Measurements from ENCODE around the gene SHISA7. TPM values are rescaled to one million over a fixed set of nuclear protein-coding genes. Genes with fewer than 3 reads are reported as not detected.
A peak's percentile ranks its signal among the peaks of the same experiment; 100 is the strongest.
"Not testable (repeated sequence)": the region's sequence is repeated elsewhere in the genome, so short reads cannot be mapped to it uniquely, and the experiment has no call there.

SHISA7 gene
- total RNA-seq, 1 experiment from 2014 or later, result not detected

DNA sequence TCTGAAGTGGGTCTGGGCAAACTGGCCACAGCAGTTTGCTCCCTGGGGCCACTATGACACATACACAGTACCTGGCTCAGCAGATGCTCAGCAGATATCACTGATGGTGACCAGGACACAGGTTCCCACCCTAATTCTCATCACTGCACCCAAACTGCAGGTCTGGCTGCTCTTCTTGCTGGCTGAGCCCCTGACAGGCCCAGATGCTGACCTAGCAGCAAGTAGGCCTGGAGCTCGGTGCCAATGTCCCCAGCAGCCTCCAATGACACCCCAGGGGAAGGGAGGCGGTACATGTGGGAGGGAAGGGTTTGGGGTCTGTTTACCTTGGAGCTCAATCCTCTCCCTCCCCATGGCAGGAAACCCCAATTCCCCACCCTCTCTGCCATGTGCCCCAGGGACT, 40.6 kb downstream of the SHISA7 start:
- Histone ChIP-seq H3K4me1 (ENCODE audit: low read length) (peaks cover 22% of the 10 kb centered on the region), H3K4me3 (ENCODE audit: low read length) (no peak overlapping the region), H3K27me3 (ENCODE audit: low read length) (no peaks in the 10 kb centered on the region), H3K9me3 (ENCODE audit: low read length) (no peaks in the 10 kb centered on the region), H3K9me2 (replicated peaks; ENCODE audit: insufficient read depth, low read length) (no peaks in the 10 kb centered on the region), H3K4me2 (ENCODE audit: low read depth, low read length, poor library complexity, severe bottlenecking) (no peak overlapping the region), H3K36me3 (ENCODE audit: insufficient read depth, low read length) (peaks cover 49% of the 10 kb centered on the region), H3K27ac (ENCODE audit: low read length) (no peak overlapping the region), H3K9ac (ENCODE audit: low read length) (no peak overlapping the region), H4K20me1 (ENCODE audit: insufficient read depth, low read depth, low read length) (peaks cover 55% of the 10 kb centered on the region), H3K79me2 (ENCODE audit: low read length) (peaks cover 21% of the 10 kb centered on the region), H2AFZ (ENCODE audit: low read length) (no peak overlapping the region)
- no peak for DNase-seq

DNA sequence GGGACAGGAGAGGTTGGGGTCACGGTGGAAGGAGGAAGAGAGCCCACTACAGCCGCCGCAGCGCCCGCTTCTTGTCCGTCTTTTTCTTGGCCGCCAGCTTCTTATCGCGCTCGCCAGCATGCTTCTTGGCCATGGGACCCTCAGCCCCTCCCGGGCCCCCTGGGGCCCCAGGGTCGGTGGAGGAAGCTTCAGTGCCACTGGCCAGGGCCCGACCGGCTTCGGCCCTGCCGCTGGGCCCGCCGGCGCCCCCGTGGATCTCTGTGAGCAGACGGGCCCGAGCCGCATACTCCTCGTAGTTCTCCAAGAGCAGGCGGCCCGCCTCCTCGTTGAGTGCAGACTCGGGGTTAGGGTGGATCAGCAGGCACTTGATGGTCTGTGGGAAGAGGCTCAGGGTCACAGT, 41.7 kb downstream of the SHISA7 start:
- H2AFZ ChIP-seq (ENCODE audit: low read length); H3K9ac ChIP-seq (ENCODE audit: low read length); H3K4me2 ChIP-seq (ENCODE audit: low read depth, low read length, poor library complexity, severe bottlenecking); DNase-seq; H3K27me3 ChIP-seq (ENCODE audit: low read length); H3K9me2 ChIP-seq (replicated peaks; ENCODE audit: insufficient read depth, low read length); H3K4me3 ChIP-seq (ENCODE audit: low read length); H3K9me3 ChIP-seq (ENCODE audit: low read length); H3K27ac ChIP-seq (ENCODE audit: low read length): not testable (repeated sequence)
- Histone ChIP-seq H4K20me1 (ENCODE audit: insufficient read depth, low read depth, low read length) (peaks cover 46% of the 10 kb centered on the region), H3K36me3 (ENCODE audit: insufficient read depth, low read length) (peaks cover 40% of the 10 kb centered on the region), H3K4me1 (ENCODE audit: low read length) (peaks cover 16% of the 10 kb centered on the region), H3K79me2 (ENCODE audit: low read length) (peaks cover 11% of the 10 kb centered on the region)

- H3K9me2 ChIP-seq (replicated peaks; ENCODE audit: insufficient read depth, low read length), result no peaks in the 10 kb centered on the region
- no peak overlapping the region for H2AFZ ChIP-seq (ENCODE audit: low read length)
- peak; percentile 70 for DNase-seq
- H3K9me3 ChIP-seq (ENCODE audit: low read length), result no peaks in the 10 kb centered on the region
- peaks cover 7% of the 10 kb centered on the region for H3K4me1 ChIP-seq (ENCODE audit: low read length)
- H3K9ac ChIP-seq (ENCODE audit: low read length), result no peak overlapping the region
- H3K4me3 ChIP-seq (ENCODE audit: low read length), result no peak overlapping the region
- no peak overlapping the region for H3K4me2 ChIP-seq (ENCODE audit: low read depth, low read length, poor library complexity, severe bottlenecking)
- H3K27ac ChIP-seq (ENCODE audit: low read length), result no peak overlapping the region
- no peaks in the 10 kb centered on the region for H3K27me3 ChIP-seq (ENCODE audit: low read length)
- peaks cover 31% of the 10 kb centered on the region for H3K36me3 ChIP-seq (ENCODE audit: insufficient read depth, low read length)
- peaks cover 37% of the 10 kb centered on the region for H4K20me1 ChIP-seq (ENCODE audit: insufficient read depth, low read depth, low read length)
- peaks cover 2% of the 10 kb centered on the region for H3K79me2 ChIP-seq (ENCODE audit: low read length)
Observed at GRCh38 chr19:55400281-55401087, 42.6 kb downstream of the SHISA7 start.

- no peak overlapping the region for H3K9ac ChIP-seq (ENCODE audit: low read length)
Observed at GRCh38 chr19:55398200-55398925, 44.7 kb downstream of the SHISA7 start.

DNA sequence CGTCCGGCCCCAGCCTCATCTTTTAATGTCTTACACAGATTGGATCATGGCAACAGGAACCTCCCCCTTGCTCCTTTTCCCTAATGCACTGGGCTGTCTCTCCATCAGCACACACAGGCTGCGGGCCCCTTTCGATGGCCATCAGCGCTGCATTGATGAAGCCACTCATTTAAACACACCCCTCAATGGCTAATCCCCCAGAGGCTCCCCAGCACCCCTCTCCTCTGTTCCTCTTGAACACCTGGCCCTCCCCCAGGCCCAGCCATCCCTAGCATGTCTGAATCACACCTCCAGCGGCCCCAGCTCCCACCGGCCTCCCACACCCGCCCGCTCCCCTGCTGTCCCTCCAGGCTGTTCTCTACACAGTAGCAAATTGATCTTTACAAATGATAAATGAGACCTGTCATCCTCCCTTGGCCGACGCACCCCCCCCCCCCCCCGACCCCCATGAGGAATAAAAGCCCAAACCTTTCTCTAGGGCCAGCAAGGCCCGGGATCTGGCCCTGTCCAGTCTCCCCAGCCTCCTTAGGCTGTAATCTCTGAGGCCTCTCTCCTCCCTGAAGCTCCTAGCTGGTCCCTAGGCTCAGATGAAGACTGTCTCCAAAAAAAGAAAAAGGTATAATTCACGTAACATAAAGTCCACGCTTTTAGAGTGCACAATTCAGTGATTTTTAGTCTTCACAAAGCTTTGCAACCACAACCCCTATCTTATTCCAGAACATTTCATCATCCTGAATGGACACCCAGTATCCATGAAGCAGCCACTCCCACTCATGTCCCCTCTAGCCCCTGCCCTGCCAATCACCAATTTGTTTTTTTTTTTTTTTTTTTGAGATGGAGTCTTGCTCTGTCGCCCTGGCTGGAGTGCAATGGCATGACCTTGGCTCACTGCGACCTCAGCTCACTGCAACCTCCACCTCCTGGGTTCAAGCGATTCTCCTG, 50.0 kb downstream of the SHISA7 start:
- Histone ChIP-seq H4K20me1 (ENCODE audit: insufficient read depth, low read depth, low read length) (peaks cover 28% of the 10 kb centered on the region), H3K27me3 (ENCODE audit: low read length) (no peaks in the 10 kb centered on the region), H3K79me2 (ENCODE audit: low read length) (no peaks in the 10 kb centered on the region), H3K4me3 (ENCODE audit: low read length) (no peak overlapping the region), H3K36me3 (ENCODE audit: insufficient read depth, low read length) (peaks cover 7% of the 10 kb centered on the region), H3K4me2 (ENCODE audit: low read depth, low read length, poor library complexity, severe bottlenecking) (no peak overlapping the region), H3K9ac (ENCODE audit: low read length) (no peak overlapping the region), H3K27ac (ENCODE audit: low read length) (no peak overlapping the region), H3K9me2 (replicated peaks; ENCODE audit: insufficient read depth, low read length) (no peaks in the 10 kb centered on the region), H3K9me3 (ENCODE audit: low read length) (no peaks in the 10 kb centered on the region), H3K4me1 (ENCODE audit: low read length) (no peaks in the 10 kb centered on the region; the same call in 1 of the 2 replicates), H2AFZ (ENCODE audit: low read length) (no peak overlapping the region)
- no peak for DNase-seq

More at GRCh38 chr19:55398200-55398925, 44.7 kb downstream of the SHISA7 start:
- H4K20me1 ChIP-seq (ENCODE audit: insufficient read depth, low read depth, low read length), result peaks cover 23% of the 10 kb centered on the region
- H3K4me1 ChIP-seq (ENCODE audit: low read length), result 0 out of 2 replicates have a peak, but pooled peaks cover 4% of the 10 kb centered on the region
- no peaks in the 10 kb centered on the region for H3K9me2 ChIP-seq (replicated peaks; ENCODE audit: insufficient read depth, low read length)
- H3K36me3 ChIP-seq (ENCODE audit: insufficient read depth, low read length), result peaks cover 16% of the 10 kb centered on the region
- no peak overlapping the region for H2AFZ ChIP-seq (ENCODE audit: low read length)
- H3K9me3 ChIP-seq (ENCODE audit: low read length), result no peaks in the 10 kb centered on the region
- H3K4me2 ChIP-seq (ENCODE audit: low read depth, low read length, poor library complexity, severe bottlenecking), result no peak overlapping the region
- no peak for DNase-seq
- no peaks in the 10 kb centered on the region for H3K79me2 ChIP-seq (ENCODE audit: low read length)
- no peak overlapping the region for H3K4me3 ChIP-seq (ENCODE audit: low read length)
- H3K27me3 ChIP-seq (ENCODE audit: low read length), result no peaks in the 10 kb centered on the region
- no peak overlapping the region for H3K27ac ChIP-seq (ENCODE audit: low read length)

- H3K9me2 ChIP-seq (replicated peaks; ENCODE audit: insufficient read depth, low read length), result no peaks in the 10 kb centered on the region
- no peak overlapping the region for H3K9ac ChIP-seq (ENCODE audit: low read length)
- peaks cover 40% of the 10 kb centered on the region for H4K20me1 ChIP-seq (ENCODE audit: insufficient read depth, low read depth, low read length)
- no peak overlapping the region for H2AFZ ChIP-seq (ENCODE audit: low read length)
- no peaks in the 10 kb centered on the region for H3K27me3 ChIP-seq (ENCODE audit: low read length)
- peaks cover 11% of the 10 kb centered on the region for H3K4me1 ChIP-seq (ENCODE audit: low read length)
- no peak overlapping the region for H3K4me3 ChIP-seq (ENCODE audit: low read length)
- no peaks in the 10 kb centered on the region for H3K9me3 ChIP-seq (ENCODE audit: low read length)
- H3K36me3 ChIP-seq (ENCODE audit: insufficient read depth, low read length), result peaks cover 18% of the 10 kb centered on the region
- no peak overlapping the region for H3K4me2 ChIP-seq (ENCODE audit: low read depth, low read length, poor library complexity, severe bottlenecking)
- peaks cover 6% of the 10 kb centered on the region for H3K79me2 ChIP-seq (ENCODE audit: low read length)
- no peak overlapping the region for H3K27ac ChIP-seq (ENCODE audit: low read length)
- no peak for DNase-seq
Observed at GRCh38 chr19:55391702-55392615, 51.1 kb downstream of the SHISA7 start.

GRCh38 chr19:55391191-55391670, 51.9 kb downstream of the SHISA7 start:
- H2AFZ ChIP-seq (ENCODE audit: low read length), result no peak overlapping the region
- no peak overlapping the region for H3K9ac ChIP-seq (ENCODE audit: low read length)
- no peaks in the 10 kb centered on the region for H3K9me3 ChIP-seq (ENCODE audit: low read length)
- H4K20me1 ChIP-seq (ENCODE audit: insufficient read depth, low read depth, low read length), result peaks cover 47% of the 10 kb centered on the region
- H3K4me1 ChIP-seq (ENCODE audit: low read length), result peaks cover 16% of the 10 kb centered on the region
- no peak overlapping the region for H3K27ac ChIP-seq (ENCODE audit: low read length)
- no peaks in the 10 kb centered on the region for H3K27me3 ChIP-seq (ENCODE audit: low read length)
- no peak overlapping the region for H3K4me3 ChIP-seq (ENCODE audit: low read length)
- H3K36me3 ChIP-seq (ENCODE audit: insufficient read depth, low read length), result peaks cover 25% of the 10 kb centered on the region
- no peaks in the 10 kb centered on the region for H3K9me2 ChIP-seq (replicated peaks; ENCODE audit: insufficient read depth, low read length)
- no peak overlapping the region for H3K4me2 ChIP-seq (ENCODE audit: low read depth, low read length, poor library complexity, severe bottlenecking)
- DNase-seq, result peak; percentile 59
- peaks cover 13% of the 10 kb centered on the region for H3K79me2 ChIP-seq (ENCODE audit: low read length)

Data from Karpas-422 (cell line).